HG03439 (cell line): ENCODE results near the gene FES.

Experiments
- ATAC-seq: cut with Tn5 transposase; IDR thresholded peaks from one replicate; pipeline ENCODE4 v1.9.1; 2021; ENCODE audit warnings: mild to moderate bottlenecking, moderate library complexity; ENCODE audit not compliant: unreplicated experiment

FES gene

DNA sequence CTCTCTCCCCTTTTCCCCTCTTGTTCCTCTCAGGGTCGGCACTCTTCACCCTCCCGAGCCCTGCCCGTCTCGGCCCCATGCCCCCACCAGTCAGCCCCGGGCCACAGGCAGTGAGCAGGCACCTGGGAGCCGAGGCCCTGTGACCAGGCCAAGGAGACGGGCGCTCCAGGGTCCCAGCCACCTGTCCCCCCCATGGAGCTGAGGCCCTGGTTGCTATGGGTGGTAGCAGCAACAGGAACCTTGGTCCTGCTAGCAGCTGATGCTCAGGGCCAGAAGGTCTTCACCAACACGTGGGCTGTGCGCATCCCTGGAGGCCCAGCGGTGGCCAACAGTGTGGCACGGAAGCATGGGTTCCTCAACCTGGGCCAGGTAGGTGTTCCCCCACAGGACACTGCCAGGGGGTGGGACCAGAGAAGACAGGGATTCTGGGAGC, 8.7 kb upstream of the FES start:
- no peak for ATAC-seq

DNA sequence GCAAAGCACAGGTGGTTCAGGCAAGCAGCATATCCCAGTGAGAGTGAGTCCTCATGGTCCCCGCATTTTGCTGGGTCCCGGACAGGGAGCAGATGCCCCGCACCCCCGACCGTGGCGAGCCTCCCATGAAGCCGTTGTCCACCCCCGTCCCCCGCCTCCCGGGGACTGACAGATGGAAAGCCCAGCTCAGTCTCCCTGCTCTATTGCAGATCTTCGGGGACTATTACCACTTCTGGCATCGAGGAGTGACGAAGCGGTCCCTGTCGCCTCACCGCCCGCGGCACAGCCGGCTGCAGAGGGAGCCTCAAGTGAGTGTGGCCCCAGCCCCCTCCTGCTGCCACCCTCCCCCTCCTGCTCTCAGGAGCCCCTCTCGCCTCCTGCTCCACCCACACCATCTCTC, 8.3 kb upstream of the FES start:
- ATAC-seq = no peak

DNA sequence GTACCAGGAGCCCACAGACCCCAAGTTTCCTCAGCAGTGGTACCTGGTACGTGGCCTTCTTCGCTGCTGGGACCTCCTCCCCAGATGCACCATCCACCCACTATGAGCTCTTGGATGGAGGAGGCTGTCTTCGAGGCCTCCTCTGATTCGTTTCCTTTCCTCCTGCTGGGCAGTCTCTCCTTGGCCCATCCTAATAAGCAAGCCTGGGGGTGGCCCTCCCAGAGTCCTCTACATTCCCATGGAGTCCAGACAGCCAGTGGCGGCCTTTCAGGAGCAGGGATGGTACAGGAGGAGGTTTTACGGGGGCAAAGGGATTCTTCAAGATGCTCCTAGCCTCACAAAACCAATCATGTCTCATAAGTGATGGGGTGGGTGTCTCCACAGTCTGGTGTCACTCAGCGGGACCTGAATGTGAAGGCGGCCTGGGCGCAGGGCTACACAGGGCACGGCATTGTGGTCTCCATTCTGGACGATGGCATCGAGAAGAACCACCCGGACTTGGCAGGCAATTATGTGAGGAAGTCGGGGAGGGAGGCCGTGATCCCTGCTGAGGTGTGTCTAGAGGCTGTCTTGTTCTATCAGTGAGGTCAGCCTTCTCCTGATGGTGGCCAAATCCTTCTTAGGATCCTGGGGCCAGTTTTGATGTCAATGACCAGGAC, 7.7 kb upstream of the FES start:
- no peak for ATAC-seq

DNA sequence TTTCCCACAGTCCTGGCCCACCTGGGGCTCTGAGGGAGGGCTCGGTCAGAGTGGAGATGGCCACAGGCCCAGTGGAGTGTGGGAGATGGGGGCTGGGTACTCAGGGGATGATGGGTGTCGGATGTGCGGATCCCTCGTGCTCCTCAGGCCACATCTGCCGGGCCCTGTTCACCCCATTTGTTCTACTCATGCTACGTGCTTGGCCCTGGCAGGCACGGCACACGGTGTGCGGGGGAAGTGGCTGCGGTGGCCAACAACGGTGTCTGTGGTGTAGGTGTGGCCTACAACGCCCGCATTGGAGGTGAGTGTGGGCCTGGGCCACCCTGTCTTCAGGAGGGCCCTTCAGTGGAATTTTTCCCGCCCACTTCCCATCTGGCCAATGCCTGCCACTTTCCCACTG, 7.0 kb upstream of the FES start:
- no peak for ATAC-seq

DNA sequence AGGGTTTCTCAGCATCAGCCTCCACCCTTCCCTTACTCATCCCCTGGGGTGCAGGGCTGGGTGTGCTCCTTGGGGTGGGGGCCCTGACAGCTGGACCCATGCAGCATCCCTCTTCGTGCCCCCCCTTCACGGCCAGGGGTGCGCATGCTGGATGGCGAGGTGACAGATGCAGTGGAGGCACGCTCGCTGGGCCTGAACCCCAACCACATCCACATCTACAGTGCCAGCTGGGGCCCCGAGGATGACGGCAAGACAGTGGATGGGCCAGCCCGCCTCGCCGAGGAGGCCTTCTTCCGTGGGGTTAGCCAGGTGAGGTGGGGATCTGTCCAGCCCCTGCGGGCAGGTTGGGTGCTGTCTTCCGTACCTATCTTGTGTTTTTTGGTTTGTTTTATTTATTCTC, 6.3 kb upstream of the FES start:
- ATAC-seq = no peak

DNA sequence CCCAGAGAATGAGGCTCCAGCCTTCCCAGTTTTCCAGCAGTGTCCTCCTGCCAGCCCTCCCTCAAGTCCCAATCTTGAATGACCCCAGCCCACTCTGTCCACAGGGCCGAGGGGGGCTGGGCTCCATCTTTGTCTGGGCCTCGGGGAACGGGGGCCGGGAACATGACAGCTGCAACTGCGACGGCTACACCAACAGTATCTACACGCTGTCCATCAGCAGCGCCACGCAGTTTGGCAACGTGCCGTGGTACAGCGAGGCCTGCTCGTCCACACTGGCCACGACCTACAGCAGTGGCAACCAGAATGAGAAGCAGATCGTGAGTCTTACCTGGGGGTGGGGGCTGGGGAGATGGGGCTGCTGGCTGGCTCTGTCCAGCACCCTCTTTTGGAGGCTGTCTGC, 5.6 kb upstream of the FES start:
- no peak for ATAC-seq

DNA sequence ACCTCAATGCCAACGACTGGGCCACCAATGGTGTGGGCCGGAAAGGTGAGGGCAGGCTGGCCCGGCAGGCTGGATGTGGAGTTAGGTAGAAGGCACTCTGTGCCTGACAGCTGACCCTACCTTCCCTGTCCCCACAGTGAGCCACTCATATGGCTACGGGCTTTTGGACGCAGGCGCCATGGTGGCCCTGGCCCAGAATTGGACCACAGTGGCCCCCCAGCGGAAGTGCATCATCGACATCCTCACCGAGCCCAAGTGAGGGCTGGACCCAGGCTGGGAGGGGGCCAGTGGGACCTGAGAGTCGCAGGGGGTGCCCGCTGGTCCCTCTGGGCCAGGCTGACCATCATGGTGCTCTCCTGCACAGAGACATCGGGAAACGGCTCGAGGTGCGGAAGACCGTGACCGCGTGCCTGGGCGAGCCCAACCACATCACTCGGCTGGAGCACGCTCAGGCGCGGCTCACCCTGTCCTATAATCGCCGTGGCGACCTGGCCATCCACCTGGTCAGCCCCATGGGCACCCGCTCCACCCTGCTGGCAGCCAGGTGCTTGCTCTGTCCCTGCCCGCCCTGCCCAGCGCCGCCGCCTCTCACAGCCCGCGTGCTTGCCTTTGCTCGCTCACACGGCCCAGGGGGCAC, 4.5 kb upstream of the FES start:
- no peak for ATAC-seq

DNA sequence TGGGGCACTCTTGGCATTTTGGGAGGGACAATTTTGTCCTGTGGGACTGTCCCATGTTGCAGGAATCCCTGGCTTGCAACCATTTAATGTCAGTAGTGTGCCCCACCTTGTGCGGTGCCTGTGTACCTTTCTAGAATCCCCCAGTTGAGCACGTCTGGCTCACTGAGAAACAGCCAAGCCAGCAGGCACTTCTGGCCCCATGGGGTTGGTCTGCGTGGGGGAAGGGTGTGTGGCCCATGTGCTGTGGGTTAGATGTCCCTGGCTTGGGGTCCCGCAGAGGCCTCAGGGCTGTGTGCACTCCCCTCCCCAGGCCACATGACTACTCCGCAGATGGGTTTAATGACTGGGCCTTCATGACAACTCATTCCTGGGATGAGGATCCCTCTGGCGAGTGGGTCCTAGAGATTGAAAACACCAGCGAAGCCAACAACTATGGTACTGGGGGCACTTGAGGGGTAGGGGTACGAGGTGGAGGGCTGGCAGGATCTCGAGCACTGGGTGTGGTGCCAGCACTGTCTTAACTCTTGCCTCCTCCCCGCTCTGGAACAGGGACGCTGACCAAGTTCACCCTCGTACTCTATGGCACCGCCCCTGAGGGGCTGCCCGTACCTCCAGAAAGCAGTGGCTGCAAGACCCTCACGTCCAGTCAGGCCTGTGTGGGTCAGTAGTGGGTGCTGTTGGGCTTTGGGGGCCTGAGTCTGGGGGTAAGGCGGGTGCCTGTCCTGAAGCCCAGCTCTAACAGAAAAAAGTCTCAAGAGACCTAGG, 3.7 kb upstream of the FES start:
- no peak for ATAC-seq

DNA sequence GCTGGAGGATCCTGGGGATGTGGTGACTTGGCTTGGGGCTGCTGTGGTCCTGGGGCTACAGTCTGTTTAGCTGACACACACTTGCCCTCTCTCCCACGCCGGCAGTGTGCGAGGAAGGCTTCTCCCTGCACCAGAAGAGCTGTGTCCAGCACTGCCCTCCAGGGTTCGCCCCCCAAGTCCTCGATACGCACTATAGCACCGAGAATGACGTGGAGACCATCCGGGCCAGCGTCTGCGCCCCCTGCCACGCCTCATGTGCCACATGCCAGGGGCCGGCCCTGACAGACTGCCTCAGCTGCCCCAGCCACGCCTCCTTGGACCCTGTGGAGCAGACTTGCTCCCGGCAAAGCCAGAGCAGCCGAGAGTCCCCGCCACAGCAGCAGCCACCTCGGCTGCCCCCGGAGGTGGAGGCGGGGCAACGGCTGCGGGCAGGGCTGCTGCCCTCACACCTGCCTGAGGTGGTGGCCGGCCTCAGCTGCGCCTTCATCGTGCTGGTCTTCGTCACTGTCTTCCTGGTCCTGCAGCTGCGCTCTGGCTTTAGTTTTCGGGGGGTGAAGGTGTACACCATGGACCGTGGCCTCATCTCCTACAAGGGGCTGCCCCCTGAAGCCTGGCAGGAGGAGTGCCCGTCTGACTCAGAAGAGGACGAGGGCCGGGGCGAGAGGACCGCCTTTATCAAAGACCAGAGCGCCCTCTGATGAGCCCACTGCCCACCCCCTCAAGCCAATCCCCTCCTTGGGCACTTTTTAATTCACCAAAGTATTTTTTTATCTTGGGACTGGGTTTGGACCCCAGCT, 2.9 kb upstream of the FES start:
- no peak for ATAC-seq

DNA sequence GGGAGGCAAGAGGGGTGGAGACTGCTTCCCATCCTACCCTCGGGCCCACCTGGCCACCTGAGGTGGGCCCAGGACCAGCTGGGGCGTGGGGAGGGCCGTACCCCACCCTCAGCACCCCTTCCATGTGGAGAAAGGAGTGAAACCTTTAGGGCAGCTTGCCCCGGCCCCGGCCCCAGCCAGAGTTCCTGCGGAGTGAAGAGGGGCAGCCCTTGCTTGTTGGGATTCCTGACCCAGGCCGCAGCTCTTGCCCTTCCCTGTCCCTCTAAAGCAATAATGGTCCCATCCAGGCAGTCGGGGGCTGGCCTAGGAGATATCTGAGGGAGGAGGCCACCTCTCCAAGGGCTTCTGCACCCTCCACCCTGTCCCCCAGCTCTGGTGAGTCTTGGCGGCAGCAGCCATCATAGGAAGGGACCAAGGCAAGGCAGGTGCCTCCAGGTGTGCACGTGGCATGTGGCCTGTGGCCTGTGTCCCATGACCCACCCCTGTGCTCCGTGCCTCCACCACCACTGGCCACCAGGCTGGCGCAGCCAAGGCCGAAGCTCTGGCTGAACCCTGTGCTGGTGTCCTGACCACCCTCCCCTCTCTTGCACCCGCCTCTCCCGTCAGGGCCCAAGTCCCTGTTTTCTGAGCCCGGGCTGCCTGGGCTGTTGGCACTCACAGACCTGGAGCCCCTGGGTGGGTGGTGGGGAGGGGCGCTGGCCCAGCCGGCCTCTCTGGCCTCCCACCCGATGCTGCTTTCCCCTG, 2.2 kb upstream of the FES start:
- ATAC-seq = no peak

DNA sequence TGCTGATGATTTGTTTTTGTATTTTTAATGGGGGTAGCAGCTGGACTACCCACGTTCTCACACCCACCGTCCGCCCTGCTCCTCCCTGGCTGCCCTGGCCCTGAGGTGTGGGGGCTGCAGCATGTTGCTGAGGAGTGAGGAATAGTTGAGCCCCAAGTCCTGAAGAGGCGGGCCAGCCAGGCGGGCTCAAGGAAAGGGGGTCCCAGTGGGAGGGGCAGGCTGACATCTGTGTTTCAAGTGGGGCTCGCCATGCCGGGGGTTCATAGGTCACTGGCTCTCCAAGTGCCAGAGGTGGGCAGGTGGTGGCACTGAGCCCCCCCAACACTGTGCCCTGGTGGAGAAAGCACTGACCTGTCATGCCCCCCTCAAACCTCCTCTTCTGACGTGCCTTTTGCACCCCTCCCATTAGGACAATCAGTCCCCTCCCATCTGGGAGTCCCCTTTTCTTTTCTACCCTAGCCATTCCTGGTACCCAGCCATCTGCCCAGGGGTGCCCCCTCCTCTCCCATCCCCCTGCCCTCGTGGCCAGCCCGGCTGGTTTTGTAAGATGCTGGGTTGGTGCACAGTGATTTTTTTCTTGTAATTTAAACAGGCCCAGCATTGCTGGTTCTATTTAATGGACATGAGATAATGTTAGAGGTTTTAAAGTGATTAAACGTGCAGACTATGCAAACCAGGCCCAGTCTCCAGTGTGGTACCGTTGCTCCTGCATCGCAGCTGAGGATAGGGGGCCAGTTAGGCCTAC, 1.4 kb upstream of the FES start:
- ATAC-seq = no peak

DNA sequence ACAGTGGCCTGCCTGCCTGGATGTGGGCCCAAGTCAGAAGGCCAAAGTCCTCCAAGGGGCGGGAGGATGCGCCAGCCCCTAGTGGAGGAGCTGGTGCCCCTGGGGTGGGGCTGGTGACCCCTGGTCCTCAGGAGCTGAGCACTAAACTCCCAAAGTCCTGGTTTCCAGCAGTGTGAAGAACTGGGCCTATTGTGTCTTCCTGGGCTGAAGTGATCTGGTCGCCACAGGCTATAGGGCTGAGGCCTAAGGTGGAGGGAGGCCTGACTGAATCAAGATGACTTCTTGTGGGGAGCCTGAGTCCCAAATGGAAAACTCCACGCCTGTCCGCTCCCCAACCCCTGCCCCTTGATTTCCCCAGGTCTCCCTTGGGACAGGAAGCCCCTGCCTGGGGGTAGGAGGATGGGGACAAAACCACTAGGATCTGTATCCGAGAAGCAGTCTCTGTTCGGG, 753 bp upstream of the FES start:
- no peak for ATAC-seq

DNA sequence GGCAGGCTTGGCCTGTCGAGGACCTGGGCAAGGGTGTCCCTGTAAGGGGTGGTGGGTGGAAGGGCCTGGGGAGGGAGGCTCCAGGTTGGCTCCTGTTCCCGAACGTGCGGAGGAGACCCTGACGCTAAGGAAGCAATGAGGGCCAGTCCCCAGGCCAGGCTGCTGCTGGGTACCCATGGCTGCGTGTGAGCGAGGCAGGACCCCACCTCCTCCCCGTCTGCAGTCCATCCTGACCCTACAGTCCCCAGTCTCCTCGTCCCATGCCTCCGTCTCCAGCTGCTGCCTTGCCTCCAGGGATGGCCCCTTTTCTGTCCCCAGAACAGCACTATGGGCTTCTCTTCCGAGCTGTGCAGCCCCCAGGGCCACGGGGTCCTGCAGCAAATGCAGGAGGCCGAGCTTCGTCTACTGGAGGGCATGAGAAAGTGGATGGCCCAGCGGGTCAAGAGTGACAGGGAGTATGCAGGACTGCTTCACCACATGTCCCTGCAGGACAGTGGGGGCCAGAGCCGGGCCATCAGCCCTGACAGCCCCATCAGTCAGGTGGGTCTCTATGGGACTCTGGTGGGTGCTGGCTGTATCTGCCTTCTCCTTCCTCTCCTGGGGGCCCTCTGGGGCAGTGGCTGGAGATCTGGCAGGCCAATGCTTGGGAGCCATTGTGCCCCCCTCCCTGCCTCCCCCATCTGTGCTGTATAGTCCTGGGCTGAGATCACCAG, 571 bp downstream of the FES start:
- no peak for ATAC-seq

DNA sequence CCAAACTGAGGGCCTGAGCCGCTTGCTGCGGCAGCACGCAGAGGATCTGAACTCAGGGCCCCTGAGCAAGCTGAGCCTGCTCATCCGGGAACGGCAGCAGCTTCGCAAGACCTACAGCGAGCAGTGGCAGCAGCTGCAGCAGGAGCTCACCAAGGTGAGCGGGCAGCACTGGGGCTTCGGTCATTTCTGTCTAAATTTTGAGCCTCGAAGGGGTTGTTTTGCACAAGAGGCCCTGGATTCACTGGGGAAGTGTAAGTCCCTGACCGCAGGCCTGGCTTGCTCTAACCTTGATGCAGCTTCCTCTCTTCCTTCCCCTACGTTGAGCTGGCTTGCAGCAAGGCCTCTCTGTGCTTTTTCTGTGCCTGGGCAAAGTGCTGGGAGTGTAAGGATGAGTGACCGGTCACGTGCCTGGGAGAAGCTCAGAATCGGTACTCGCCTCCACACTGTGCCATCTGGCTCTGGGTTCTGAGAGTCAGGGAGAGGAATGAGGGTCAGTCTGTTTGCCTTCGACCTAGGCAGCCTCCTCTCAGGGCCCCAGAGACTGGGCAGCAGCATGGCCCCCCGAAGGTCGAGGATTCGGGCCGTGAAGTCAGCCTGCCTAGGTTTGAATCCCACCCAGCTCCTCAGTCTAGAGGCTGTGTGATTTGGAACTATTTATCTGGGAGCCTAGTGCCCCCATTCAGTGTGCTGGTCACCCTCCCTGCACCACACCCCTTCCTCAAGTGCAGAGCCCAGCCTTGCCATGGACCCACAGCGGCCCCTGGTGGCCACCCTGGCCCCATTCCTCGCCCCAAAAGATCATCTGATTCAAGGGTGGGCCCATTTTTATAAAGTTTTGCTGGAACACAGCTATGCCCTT, 1.4 kb downstream of the FES start:
- ATAC-seq = no peak

DNA sequence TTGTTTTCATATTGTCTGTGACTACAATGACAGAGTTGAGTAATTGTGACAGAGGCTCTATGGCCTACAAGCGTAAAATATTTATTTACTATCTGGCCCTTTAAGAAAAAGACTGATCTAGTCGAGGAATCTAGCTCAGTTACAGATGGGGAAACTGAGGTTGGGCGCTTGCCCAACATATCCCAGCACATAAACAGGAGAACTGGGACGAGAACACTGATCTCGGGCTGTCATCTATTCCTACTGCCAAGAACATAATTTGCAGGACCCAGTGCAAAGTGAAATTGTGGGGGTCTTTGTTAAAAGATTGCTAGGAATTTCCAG, 1.9 kb downstream of the FES start:
- no peak for ATAC-seq

DNA sequence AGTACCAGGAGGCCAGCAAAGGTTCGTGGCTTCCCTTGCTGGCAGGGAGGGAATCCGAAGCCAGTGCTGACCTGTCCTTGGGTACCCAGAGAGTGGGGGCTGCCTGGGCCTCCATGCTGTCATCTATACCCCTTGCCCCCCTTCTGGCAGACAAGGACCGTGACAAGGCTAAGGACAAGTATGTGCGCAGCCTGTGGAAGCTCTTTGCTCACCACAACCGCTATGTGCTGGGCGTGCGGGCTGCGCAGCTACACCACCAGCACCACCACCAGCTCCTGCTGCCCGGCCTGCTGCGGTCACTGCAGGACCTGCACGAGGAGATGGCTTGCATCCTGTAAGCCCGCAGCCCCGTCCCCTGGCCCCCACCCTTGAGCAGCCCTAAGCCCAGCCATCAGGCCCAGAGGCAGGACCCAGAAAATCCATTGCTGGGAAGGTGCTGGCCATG, 2.8 kb downstream of the FES start:
- ATAC-seq = no peak

DNA sequence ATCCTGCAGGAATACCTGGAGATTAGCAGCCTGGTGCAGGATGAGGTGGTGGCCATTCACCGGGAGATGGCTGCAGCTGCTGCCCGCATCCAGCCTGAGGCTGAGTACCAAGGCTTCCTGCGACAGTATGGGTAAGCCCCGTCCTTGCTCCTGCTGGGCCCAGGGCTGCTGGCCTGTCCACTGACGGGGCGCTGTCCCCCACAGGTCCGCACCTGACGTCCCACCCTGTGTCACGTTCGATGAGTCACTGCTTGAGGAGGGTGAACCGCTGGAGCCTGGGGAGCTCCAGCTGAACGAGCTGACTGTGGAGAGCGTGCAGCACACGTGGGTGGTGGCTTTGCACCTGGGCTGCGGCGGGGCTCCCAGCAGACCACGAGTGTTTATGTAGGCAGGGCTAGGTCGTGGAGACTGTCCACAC, 5.0 kb downstream of the FES start:
- ATAC-seq = no peak

DNA sequence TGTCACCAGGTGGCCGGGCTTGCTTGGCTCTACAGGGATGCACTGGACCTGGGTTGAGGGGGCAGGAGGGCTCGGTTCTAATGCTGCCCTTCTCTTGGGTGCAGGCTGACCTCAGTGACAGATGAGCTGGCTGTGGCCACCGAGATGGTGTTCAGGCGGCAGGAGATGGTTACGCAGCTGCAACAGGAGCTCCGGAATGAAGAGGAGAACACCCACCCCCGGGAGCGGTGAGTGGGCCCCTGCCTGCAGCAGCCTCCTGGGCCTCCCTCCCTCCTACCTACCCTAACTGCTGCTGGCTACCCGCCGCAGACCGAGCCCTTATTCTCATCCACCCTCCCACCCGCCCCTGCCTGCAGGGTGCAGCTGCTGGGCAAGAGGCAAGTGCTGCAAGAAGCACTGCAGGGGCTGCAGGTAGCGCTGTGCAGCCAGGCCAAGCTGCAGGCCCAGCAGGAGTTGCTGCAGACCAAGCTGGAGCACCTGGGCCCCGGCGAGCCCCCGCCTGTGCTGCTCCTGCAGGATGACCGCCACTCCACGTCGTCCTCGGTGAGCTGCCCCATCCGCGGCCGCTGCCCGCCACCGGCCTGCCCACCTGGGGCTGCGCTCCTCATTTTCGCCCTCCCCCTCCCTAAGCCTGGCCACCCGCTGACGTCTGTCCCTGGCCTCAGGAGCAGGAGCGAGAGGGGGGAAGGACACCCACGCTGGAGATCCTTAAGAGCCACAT, 5.6 kb downstream of the FES start:
- ATAC-seq = no peak
